PC-3 (cell line): ENCODE data around the gene FOXK2. TPM values are rescaled to one million over a fixed set of nuclear protein-coding genes. Genes with fewer than 3 reads are reported as not detected.

Source experiments
- ATAC-seq: fragments of 200-7000 bp; cut with Tn5 transposase; 2 replicates; pipeline ENCODE4 v1.9.1; 2020; ENCODE audit warnings: mild to moderate bottlenecking, moderate library complexity
- BruUV-seq: library from RNA; stranded (reverse); fragments of 400-500 nt; replicated peaks from 2 replicates; lab custom pipeline; 2021; lab: Mats Ljungman, UMichigan
- CTCF ChIA-PET: fragments of 300-600 bp; sonication (Branson Sonifier 250); formaldehyde crosslinking; loops from one replicate; lab custom pipeline; 2022; ENCODE audit warnings: antibody characterized with exemption; lab: Charles Lee
- POLR2A ChIA-PET: fragments of 300-600 bp; sonication (Branson Sonifier 250); formaldehyde crosslinking; loops from one replicate; lab custom pipeline; 2022; ENCODE audit warnings: antibody characterized with exemption; ENCODE audit not compliant: unreplicated experiment; lab: Charles Lee
- DNase-seq: peaks from one replicate; pipeline ENCODE4 v3.0.0-alpha.2; 2015
- H2AFZ ChIP-seq: fragments of 300-600 bp; sonication (generic); 2 replicates; pipeline ENCODE4 v1.6.0; 2016; ENCODE audit warnings: antibody characterized with exemption, low read length
- H3F3A ChIP-seq: fragments of 300-600 bp; sonication (generic); one replicate; pipeline ENCODE4 v1.6.0; 2017; ENCODE audit warnings: antibody characterized with exemption, low read length, control low read depth, mild to moderate bottlenecking; ENCODE audit not compliant: unreplicated experiment
- H3K27ac ChIP-seq: fragments of 300-600 bp; sonication (generic); 2 replicates; pipeline ENCODE4 v1.5.1; 2016; ENCODE audit warnings: mild to moderate bottlenecking, low read length
- H3K27me3 ChIP-seq: fragments of 300-600 bp; sonication (generic); 2 replicates; pipeline ENCODE4 v1.6.1; 2016; ENCODE audit warnings: low read length, mixed read lengths
- H3K36me3 ChIP-seq: fragments of 300-600 bp; sonication (generic); 2 replicates; pipeline ENCODE4 v1.6.1; 2016; ENCODE audit warnings: low read depth, mixed run types, low read length, mixed read lengths
- H3K4me1 ChIP-seq: fragments of 300-600 bp; sonication (generic); 2 replicates; pipeline ENCODE4 v1.5.1; 2016; ENCODE audit warnings: low read length; ENCODE audit not compliant: insufficient read depth
- H3K4me2 ChIP-seq: fragments of 300-600 bp; sonication (generic); 2 replicates; pipeline ENCODE4 v1.6.0; 2016; ENCODE audit warnings: low read length
- H3K4me3 ChIP-seq: fragments of 300-600 bp; sonication (generic); 2 replicates; pipeline ENCODE4 v1.5.1; 2016; ENCODE audit warnings: mild to moderate bottlenecking, low read length, mixed read lengths
- H3K79me2 ChIP-seq: fragments of 300-600 bp; sonication (generic); 2 replicates; pipeline ENCODE4 v1.6.1; 2017; ENCODE audit warnings: low read length, mixed read lengths
- H3K9ac ChIP-seq: fragments of 300-600 bp; sonication (generic); 2 replicates; pipeline ENCODE4 v1.6.0; 2016; ENCODE audit warnings: mild to moderate bottlenecking, low read length
- H3K9me2 ChIP-seq: fragments of 300-600 bp; sonication (generic); replicated peaks from 2 replicates; pipeline ENCODE4 v1.6.1; 2016; ENCODE audit warnings: mixed run types, low read length, mixed read lengths
- H3K9me3 ChIP-seq: fragments of 300-600 bp; sonication (generic); 2 replicates; pipeline ENCODE4 v1.6.1; 2016; ENCODE audit warnings: low read length, mixed read lengths
- H4K20me1 ChIP-seq: fragments of 300-600 bp; sonication (generic); 2 replicates; pipeline ENCODE4 v1.6.1; 2016; ENCODE audit warnings: low read length, mixed read lengths
- EZH2 ChIP-seq: fragments of 300-600 bp; sonication (generic); IDR thresholded peaks from one replicate; pipeline ENCODE4 v1.6.1; 2017; ENCODE audit warnings: antibody characterized with exemption, mild to moderate bottlenecking, low read length; ENCODE audit not compliant: unreplicated experiment
- EZH2phosphoT487 ChIP-seq: fragments of 300-600 bp; sonication (generic); IDR thresholded peaks from 2 replicates; pipeline ENCODE4 v1.6.1; 2018; ENCODE audit warnings: mild to moderate bottlenecking, antibody characterized with exemption, low read length, borderline replicate concordance
- intact Hi-C: fragments of 100-400 bp; cut with micrococcal nuclease; formaldehyde crosslinking; loops from 2 replicates; pipeline ENCODE4 v1.9.0; 2023
- total RNA-seq: library from RNA; depleted of rRNA; stranded (reverse); fragments of >200 nt; gene quantifications from 2 replicates; pipeline ENCODE4 v1.2.3, GENCODE V29; 2014
- TF ChIP-seq, protein P1 (sequence below): fragments of 300-600 bp; sonication (generic); conservative IDR thresholded peaks from 2 replicates; pipeline ENCODE4 v1.5.1; 2017; ENCODE audit warnings: antibody characterized with exemption, low read depth, mild to moderate bottlenecking, low read length

FOXK2 gene
- total RNA-seq, 1 experiment from 2014 or later = 60.5 TPM

- H3K9me2 ChIP-seq = no peaks in the 10 kb centered on the region
- POLR2A ChIA-PET = no interaction called here
- no peak overlapping the region for H3K27ac ChIP-seq
- H3F3A ChIP-seq = no peaks in the 10 kb centered on the region
- DNase-seq = no peak
- H3K4me1 ChIP-seq = peaks cover 16% of the 10 kb centered on the region
- no peaks in the 10 kb centered on the region for H3K9me3 ChIP-seq
- H3K79me2 ChIP-seq = peaks cover 91% of the 10 kb centered on the region
- CTCF ChIA-PET = no interaction called here
- no peak overlapping the region for H3K4me2 ChIP-seq
- H3K9ac ChIP-seq = no peak overlapping the region
- TF ChIP-seq EZH2 (no peak), EZH2phosphoT487 (no peak)
- TF ChIP-seq, protein P1, sequence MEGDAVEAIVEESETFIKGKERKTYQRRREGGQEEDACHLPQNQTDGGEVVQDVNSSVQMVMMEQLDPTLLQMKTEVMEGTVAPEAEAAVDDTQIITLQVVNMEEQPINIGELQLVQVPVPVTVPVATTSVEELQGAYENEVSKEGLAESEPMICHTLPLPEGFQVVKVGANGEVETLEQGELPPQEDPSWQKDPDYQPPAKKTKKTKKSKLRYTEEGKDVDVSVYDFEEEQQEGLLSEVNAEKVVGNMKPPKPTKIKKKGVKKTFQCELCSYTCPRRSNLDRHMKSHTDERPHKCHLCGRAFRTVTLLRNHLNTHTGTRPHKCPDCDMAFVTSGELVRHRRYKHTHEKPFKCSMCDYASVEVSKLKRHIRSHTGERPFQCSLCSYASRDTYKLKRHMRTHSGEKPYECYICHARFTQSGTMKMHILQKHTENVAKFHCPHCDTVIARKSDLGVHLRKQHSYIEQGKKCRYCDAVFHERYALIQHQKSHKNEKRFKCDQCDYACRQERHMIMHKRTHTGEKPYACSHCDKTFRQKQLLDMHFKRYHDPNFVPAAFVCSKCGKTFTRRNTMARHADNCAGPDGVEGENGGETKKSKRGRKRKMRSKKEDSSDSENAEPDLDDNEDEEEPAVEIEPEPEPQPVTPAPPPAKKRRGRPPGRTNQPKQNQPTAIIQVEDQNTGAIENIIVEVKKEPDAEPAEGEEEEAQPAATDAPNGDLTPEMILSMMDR = no peak
- peaks cover 48% of the 10 kb centered on the region for H4K20me1 ChIP-seq
- peaks cover 47% of the 10 kb centered on the region for H3K36me3 ChIP-seq
- no peak for ATAC-seq
- intact Hi-C loops = no loop called here
- no peaks in the 10 kb centered on the region for H3K27me3 ChIP-seq
- H3K4me3 ChIP-seq = no peak overlapping the region
- H2AFZ ChIP-seq = no peak overlapping the region
- no TSS peak for BruUV-seq
Observed at GRCh38 chr17:82644148-82644547, 124.6 kb downstream of the FOXK2 start.

DNA sequence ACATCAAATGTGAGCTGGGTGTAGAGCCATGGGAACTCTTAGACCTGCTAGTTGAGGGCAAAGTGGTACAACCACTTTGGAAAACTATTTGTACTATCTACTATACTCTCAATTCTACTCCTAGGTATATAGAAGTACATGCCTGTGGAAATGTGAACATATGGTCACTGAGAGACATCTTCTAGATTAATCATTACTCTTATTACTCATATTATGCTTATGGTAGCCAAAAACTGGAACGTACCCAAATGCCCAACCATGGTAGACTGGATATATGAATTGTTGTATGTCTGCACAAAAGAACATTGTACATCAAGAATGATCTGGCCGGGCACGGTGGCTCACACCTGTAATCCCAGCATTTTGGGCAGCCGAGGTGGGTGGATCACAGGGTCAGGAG, 126.0 kb downstream of the FOXK2 start:
- intact Hi-C loops = no loop called here
- ChIA-PET POLR2A (no interaction called here), CTCF (no interaction called here)
- Histone ChIP-seq H3K4me1 (peaks cover 17% of the 10 kb centered on the region), H4K20me1 (peaks cover 45% of the 10 kb centered on the region), H3K4me3 (no peak overlapping the region; the same call in 1 of the 2 replicates), H3K9me3 (no peaks in the 10 kb centered on the region), H3K9ac (no peak overlapping the region), H3K79me2 (peaks cover 77% of the 10 kb centered on the region), H3K9me2 (no peaks in the 10 kb centered on the region), H2AFZ (no peak overlapping the region), H3K36me3 (peaks cover 37% of the 10 kb centered on the region), H3F3A (no peaks in the 10 kb centered on the region), H3K4me2 (peak overlapping the region; percentile 95), H3K27me3 (no peaks in the 10 kb centered on the region), H3K27ac (no peak overlapping the region)
- DNase-seq (peak; percentile 40), ATAC-seq (no peak)
- TF ChIP-seq, protein P1 = no peak
- TF ChIP-seq EZH2phosphoT487 = no peak
- BruUV-seq = no TSS peak

DNA sequence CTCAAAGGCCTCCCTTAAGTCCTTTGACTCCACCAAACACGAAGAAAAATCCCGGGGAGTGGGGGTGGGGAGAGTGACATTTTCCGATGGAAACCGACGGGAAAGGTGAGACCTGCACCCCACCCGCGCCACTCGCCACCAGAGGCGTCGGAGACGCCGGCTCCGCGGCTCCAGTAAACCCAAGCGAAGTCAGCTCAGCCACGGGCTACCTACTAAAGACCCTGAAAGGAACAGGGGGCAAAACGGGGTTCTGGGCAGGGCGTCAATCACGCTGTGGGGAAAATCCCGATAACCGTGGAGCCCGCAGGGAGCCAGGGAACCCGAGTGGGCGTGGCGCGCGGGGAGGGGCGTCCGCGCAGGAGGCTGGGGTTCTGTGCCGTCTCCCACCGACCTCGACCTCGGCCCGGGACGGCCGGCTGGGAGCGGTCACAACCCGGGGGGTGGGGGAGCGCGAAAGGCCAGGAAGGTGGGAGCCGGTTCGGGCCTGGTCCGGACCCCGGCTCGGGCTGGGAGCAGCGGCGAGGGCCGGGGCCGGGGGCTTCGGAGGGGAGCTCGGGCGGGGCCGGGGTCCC, 128.1 kb downstream of the FOXK2 start:
- H2AFZ ChIP-seq = peak overlapping the region; percentile 65; the same call in 1 of the 2 replicates

More for the DNA sequence above, 128.1 kb downstream of the FOXK2 start:
- Histone ChIP-seq H3K4me3 (peak overlapping the region; percentile 95), H3K4me2 (peak overlapping the region; percentile 95), H3K27ac (peak overlapping the region; percentile 89), H3K9ac (peak overlapping the region; percentile 100), H3F3A (no peaks in the 10 kb centered on the region), H4K20me1 (peaks cover 44% of the 10 kb centered on the region), H3K79me2 (peaks cover 56% of the 10 kb centered on the region), H3K4me1 (peaks cover 17% of the 10 kb centered on the region), H3K36me3 (peaks cover 18% of the 10 kb centered on the region), H3K9me3 (no peaks in the 10 kb centered on the region), H3K27me3 (no peaks in the 10 kb centered on the region), H3K9me2 (no peaks in the 10 kb centered on the region)
- BruUV-seq = TSS peak; percentile 22
- CTCF ChIA-PET = no interaction called here
- DNase-seq = peak; percentile 4
- TF ChIP-seq, protein P1 = no peak
- TF ChIP-seq EZH2phosphoT487 = no peak
- TF ChIP-seq EZH2 = no peak
- POLR2A ChIA-PET = no interaction called here
- ATAC-seq = peak; percentile 27
- intact Hi-C loops = no loop called here
